Measurements from ENCODE around the gene KCNQ1. TPM values are rescaled to one million over a fixed set of nuclear protein-coding genes. Genes with fewer than 3 reads are reported as not detected.

KCNQ1 gene
- total and polyA plus RNA-seq, 2 donors (not counting 1 experiment from before 2014, with no cell fraction given), result not detected

DNA sequence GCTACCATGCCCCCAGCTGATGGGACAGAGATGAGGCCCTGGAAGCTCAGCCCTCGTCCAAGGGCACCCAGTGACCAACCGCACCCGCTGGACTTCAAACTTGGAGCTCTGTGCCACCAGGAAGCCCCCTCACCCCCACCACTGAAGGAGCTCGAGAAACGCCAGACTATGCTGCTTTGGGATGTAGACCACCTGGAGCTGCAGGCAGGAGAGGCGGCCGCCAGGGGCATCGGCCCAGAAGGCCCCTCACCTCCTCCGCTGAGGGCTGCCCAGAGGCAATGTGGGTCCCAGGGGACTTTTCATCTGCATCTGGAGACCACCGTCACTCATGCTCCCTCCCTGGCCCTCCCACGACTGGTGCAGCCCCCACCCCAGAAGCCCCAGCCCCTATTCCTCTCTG lies 412.5 kb downstream of the KCNQ1 start:
- H3K4me1 ChIP-seq (ENCODE audit: control insufficient read depth, extremely low read depth, insufficient read depth, low read length), result no peaks in the 10 kb centered on the region
- H3K9me3 ChIP-seq (ENCODE audit: control insufficient read depth, insufficient read depth, low read depth, low read length), result no peaks in the 10 kb centered on the region
- no peak for TF ChIP-seq EZH2 (IDR thresholded peaks at IDR 0.05; ENCODE audit: low read length, missing control alignments)
- TF ChIP-seq, protein P1, sequence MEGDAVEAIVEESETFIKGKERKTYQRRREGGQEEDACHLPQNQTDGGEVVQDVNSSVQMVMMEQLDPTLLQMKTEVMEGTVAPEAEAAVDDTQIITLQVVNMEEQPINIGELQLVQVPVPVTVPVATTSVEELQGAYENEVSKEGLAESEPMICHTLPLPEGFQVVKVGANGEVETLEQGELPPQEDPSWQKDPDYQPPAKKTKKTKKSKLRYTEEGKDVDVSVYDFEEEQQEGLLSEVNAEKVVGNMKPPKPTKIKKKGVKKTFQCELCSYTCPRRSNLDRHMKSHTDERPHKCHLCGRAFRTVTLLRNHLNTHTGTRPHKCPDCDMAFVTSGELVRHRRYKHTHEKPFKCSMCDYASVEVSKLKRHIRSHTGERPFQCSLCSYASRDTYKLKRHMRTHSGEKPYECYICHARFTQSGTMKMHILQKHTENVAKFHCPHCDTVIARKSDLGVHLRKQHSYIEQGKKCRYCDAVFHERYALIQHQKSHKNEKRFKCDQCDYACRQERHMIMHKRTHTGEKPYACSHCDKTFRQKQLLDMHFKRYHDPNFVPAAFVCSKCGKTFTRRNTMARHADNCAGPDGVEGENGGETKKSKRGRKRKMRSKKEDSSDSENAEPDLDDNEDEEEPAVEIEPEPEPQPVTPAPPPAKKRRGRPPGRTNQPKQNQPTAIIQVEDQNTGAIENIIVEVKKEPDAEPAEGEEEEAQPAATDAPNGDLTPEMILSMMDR (conservative IDR thresholded peaks at IDR 0.05 in 1 of 2, IDR thresholded peaks at IDR 0.05 in 1 of 2; ENCODE audit: low read depth in 1 of 2, low read length in 2 of 2), result no peak
- H3K9ac ChIP-seq (ENCODE audit: insufficient read depth, low read length), result no peak overlapping the region
- DNase-seq (ENCODE audit: low read depth in 2 of 2), result no peak
- no peak overlapping the region for H3K4me3 ChIP-seq (replicated peaks in 1 of 4; ENCODE audit: control extremely low read depth in 1 of 4, insufficient read depth in 1 of 4, low read depth in 3 of 4, low read length in 4 of 4)
- no peak overlapping the region for H3K27ac ChIP-seq (ENCODE audit: insufficient read depth, low read length)
- H3K4me2 ChIP-seq (ENCODE audit: extremely low read depth, insufficient read depth, low read length), result no peak overlapping the region
- peaks cover 9% of the 10 kb centered on the region for H3K27me3 ChIP-seq (ENCODE audit: control insufficient read depth, insufficient read depth, low read length)
- no peaks in the 10 kb centered on the region for H3K36me3 ChIP-seq (ENCODE audit: control insufficient read depth, insufficient read depth, low read length)
- H3K79me2 ChIP-seq (ENCODE audit: control insufficient read depth, insufficient read depth, low read length), result no peaks in the 10 kb centered on the region
- no peaks in the 10 kb centered on the region for H4K20me1 ChIP-seq (ENCODE audit: control insufficient read depth, extremely low read depth, insufficient read depth, low read length)
- H2AFZ ChIP-seq (ENCODE audit: low read length), result no peak overlapping the region

DNA sequence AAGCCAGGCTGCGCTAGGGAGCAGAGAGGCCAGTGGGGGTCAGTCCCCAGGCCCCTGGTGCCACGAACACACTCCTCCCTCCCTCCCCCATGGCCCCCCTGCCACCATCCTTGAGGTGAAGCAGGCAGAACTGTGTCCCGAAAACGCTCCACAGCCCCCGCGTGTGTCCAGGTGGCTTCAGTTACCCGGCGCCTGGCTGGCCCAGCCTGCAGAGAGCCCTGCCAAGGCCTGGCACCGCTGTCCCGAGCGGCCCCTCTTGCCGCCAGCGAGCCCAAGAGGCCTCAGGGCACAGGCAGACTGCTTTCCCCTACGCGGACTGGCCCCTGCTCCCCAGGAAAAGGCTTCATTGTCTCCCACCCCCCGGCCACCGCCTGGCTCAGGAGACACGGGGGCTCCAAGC lies 413.1 kb downstream of the KCNQ1 start:
- H3K4me2 ChIP-seq (ENCODE audit: extremely low read depth, insufficient read depth, low read length), result no peak overlapping the region
- no peak overlapping the region for H3K9ac ChIP-seq (ENCODE audit: insufficient read depth, low read length)
- H3K27ac ChIP-seq (ENCODE audit: insufficient read depth, low read length), result no peak overlapping the region
- H3K4me1 ChIP-seq (ENCODE audit: control insufficient read depth, extremely low read depth, insufficient read depth, low read length), result no peaks in the 10 kb centered on the region
- no peaks in the 10 kb centered on the region for H3K9me3 ChIP-seq (ENCODE audit: control insufficient read depth, insufficient read depth, low read depth, low read length)
- no peaks in the 10 kb centered on the region for H4K20me1 ChIP-seq (ENCODE audit: control insufficient read depth, extremely low read depth, insufficient read depth, low read length)
- no peak for TF ChIP-seq EZH2 (IDR thresholded peaks at IDR 0.05; ENCODE audit: low read length, missing control alignments)
- TF ChIP-seq, protein P1 (conservative IDR thresholded peaks at IDR 0.05 in 1 of 2, IDR thresholded peaks at IDR 0.05 in 1 of 2; ENCODE audit: low read depth in 1 of 2, low read length in 2 of 2), result no peak
- no peaks in the 10 kb centered on the region for H3K79me2 ChIP-seq (ENCODE audit: control insufficient read depth, insufficient read depth, low read length)
- peaks cover 9% of the 10 kb centered on the region for H3K27me3 ChIP-seq (ENCODE audit: control insufficient read depth, insufficient read depth, low read length)
- no peak overlapping the region for H3K4me3 ChIP-seq (replicated peaks in 1 of 4; ENCODE audit: control extremely low read depth in 1 of 4, insufficient read depth in 1 of 4, low read depth in 3 of 4, low read length in 4 of 4)
- no peak for DNase-seq (ENCODE audit: low read depth in 2 of 2)
- H2AFZ ChIP-seq (ENCODE audit: low read length), result no peak overlapping the region
- H3K36me3 ChIP-seq (ENCODE audit: control insufficient read depth, insufficient read depth, low read length), result no peaks in the 10 kb centered on the region

DNA sequence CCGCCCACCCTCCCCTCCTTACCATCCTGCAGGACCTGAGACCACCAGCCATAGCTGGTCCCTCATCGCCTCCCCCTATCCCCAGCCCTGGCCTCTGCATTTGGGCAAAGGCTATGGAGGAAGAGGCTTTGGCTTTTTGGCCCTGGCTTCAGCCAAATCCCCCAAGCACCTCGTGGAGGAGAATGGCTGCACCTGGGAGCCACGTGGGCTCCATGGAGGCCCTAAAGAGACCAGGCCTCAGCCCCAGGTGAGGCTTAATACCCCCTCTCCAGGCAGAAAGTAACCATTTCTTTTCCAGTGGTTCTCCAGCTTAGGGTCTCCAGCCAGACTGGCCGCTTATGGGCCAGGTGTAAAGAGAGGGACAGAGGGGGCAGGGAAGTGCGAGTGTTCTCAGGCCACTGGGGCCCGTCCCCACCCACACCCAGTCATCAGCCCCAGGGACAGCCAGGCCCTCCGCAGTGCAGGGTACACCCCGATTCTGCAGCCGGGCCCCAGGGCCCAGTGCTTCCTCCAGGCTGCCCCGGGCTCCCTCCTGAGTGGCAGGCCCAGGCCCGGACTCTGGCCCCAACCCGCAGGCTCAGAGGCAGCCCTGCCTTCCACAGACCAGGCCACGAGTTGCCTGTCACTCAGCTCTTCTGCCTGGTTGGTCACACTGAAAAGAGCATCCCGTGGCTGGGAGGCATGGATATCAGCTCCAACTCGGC lies 414.3 kb downstream of the KCNQ1 start:
- TF ChIP-seq, protein P1 (conservative IDR thresholded peaks at IDR 0.05 in 1 of 2, IDR thresholded peaks at IDR 0.05 in 1 of 2; ENCODE audit: low read depth in 1 of 2, low read length in 2 of 2), result no peak
- TF ChIP-seq EZH2 (IDR thresholded peaks at IDR 0.05; ENCODE audit: low read length, missing control alignments), result no peak
- Histone ChIP-seq H3K4me2 (ENCODE audit: extremely low read depth, insufficient read depth, low read length) (no peak overlapping the region), H2AFZ (ENCODE audit: low read length) (no peak overlapping the region), H3K9ac (ENCODE audit: insufficient read depth, low read length) (no peak overlapping the region), H3K27ac (ENCODE audit: insufficient read depth, low read length) (no peak overlapping the region), H3K4me3 (replicated peaks in 1 of 4; ENCODE audit: control extremely low read depth in 1 of 4, insufficient read depth in 1 of 4, low read depth in 3 of 4, low read length in 4 of 4) (no peak overlapping the region), H3K27me3 (ENCODE audit: control insufficient read depth, insufficient read depth, low read length) (peaks cover 17% of the 10 kb centered on the region), H3K36me3 (ENCODE audit: control insufficient read depth, insufficient read depth, low read length) (no peaks in the 10 kb centered on the region), H3K4me1 (ENCODE audit: control insufficient read depth, extremely low read depth, insufficient read depth, low read length) (no peaks in the 10 kb centered on the region), H3K79me2 (ENCODE audit: control insufficient read depth, insufficient read depth, low read length) (no peaks in the 10 kb centered on the region), H4K20me1 (ENCODE audit: control insufficient read depth, extremely low read depth, insufficient read depth, low read length) (no peaks in the 10 kb centered on the region), H3K9me3 (ENCODE audit: control insufficient read depth, insufficient read depth, low read depth, low read length) (no peaks in the 10 kb centered on the region)
- no peak for DNase-seq (ENCODE audit: low read depth in 2 of 2)

All from fibroblast of lung (primary cell).